Activated B cell treated with CpG ODN at 0.5 μM for 24 hours (primary cell): ENCODE measurements around the gene SENP1. TPM values are rescaled to one million over a fixed set of nuclear protein-coding genes. Genes with fewer than 3 reads are reported as not detected.

Source experiments
- ATAC-seq: fragments of 200-7000 bp; cut with Tn5 transposase; one replicate; pipeline ENCODE4 v1.10.0; 2021; ENCODE audit warnings: low read depth, mild to moderate bottlenecking, moderate library complexity
- CTCF ChIA-PET: fragments of 350-600 bp; sonication (Branson Sonifier 250); formaldehyde crosslinking; loops from one replicate; lab custom pipeline; 2021; ENCODE audit warnings: antibody characterized with exemption; lab: Charles Lee
- POLR2A ChIA-PET: fragments of 350-600 bp; sonication (Branson Sonifier 250); formaldehyde crosslinking; loops from one replicate; lab custom pipeline; 2021; ENCODE audit warnings: antibody characterized with exemption; lab: Charles Lee
- DNase-seq: peaks from one replicate; pipeline ENCODE4 v3.0.0; 2022
- H3K27ac Mint-ChIP-seq: one replicate; pipeline ENCODE4 v1.8.0; 2020; ENCODE audit warnings: mixed read lengths
- H3K27me3 Mint-ChIP-seq: one replicate; pipeline ENCODE4 v1.8.0; 2021; ENCODE audit warnings: mixed read lengths
- H3K36me3 Mint-ChIP-seq: one replicate; pipeline ENCODE4 v1.8.0; 2021; ENCODE audit warnings: low read depth, mixed read lengths
- H3K4me1 Mint-ChIP-seq: one replicate; pipeline ENCODE4 v1.8.0; 2021; ENCODE audit warnings: mixed read lengths
- H3K4me3 Mint-ChIP-seq: one replicate; pipeline ENCODE4 v1.8.0; 2020; ENCODE audit warnings: mild to moderate bottlenecking, mixed read lengths
- H3K9me3 Mint-ChIP-seq: one replicate; pipeline ENCODE4 v1.8.0; 2020; ENCODE audit warnings: mixed read lengths
- intact Hi-C: fragments of 100-400 bp; cut with micrococcal nuclease; formaldehyde crosslinking; loops from one replicate; pipeline ENCODE4 v1.15.1; 2024
- total RNA-seq: library from RNA; stranded (reverse); gene quantifications from 2 replicates; pipeline ENCODE4 v1.2.3, GENCODE V29; 2022
- TF ChIP-seq, protein P1 (sequence below): fragments of 200-600 bp; IDR thresholded peaks from one replicate; pipeline ENCODE4 v1.8.0; 2022; ENCODE audit warnings: antibody characterized with exemption, mild to moderate bottlenecking

Gene SENP1
- total RNA-seq, 1 donor from 2014 or later: 43.2 TPM

DNA sequence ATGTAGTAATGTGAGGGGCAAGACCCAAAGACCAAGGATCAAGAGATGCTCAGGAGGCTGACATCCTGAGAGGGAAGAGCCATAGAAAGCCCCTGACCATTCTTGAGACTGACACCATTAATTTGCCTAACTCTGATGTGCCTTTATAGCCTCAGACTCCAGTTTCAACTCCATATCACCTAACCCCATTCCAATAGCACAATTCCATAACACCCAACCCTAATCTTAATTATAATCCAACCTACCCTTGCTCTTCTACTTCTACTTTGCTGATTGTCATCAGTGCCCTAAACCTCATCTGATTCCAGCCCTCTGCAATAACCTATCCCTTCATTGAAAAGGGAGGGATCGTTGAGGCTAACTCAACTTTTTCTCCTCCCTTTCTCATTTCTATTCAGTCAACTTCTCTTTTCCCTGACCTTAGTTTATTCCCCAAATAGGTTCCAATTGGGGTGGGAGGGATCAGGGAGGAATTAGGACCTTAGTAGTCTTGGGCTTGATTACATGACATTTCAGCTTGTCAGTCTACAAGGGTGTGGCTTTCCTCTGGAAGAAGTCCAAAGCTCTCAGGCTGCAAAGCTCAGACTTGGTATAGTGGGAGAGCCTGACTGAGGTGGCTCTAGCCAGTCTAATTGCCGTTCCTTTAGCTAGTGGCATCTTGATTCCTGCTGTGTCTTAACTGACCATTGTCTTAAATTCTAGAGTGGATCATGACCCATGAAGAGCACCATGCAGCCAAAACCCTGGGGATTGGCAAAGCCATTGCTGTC lies 16.4 kb upstream of the SENP1 start:
- intact Hi-C loops: no loop called here
- CTCF ChIA-PET: no interaction called here
- Mint-ChIP-seq H3K4me1 (peaks cover 21% of the 10 kb centered on the region), H3K27me3 (no peaks in the 10 kb centered on the region), H3K9me3 (no peaks in the 10 kb centered on the region), H3K4me3 (no peak overlapping the region), H3K27ac (no peak overlapping the region), H3K36me3 (peaks cover 40% of the 10 kb centered on the region)
- TF ChIP-seq, protein P1, sequence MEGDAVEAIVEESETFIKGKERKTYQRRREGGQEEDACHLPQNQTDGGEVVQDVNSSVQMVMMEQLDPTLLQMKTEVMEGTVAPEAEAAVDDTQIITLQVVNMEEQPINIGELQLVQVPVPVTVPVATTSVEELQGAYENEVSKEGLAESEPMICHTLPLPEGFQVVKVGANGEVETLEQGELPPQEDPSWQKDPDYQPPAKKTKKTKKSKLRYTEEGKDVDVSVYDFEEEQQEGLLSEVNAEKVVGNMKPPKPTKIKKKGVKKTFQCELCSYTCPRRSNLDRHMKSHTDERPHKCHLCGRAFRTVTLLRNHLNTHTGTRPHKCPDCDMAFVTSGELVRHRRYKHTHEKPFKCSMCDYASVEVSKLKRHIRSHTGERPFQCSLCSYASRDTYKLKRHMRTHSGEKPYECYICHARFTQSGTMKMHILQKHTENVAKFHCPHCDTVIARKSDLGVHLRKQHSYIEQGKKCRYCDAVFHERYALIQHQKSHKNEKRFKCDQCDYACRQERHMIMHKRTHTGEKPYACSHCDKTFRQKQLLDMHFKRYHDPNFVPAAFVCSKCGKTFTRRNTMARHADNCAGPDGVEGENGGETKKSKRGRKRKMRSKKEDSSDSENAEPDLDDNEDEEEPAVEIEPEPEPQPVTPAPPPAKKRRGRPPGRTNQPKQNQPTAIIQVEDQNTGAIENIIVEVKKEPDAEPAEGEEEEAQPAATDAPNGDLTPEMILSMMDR: no peak
- ATAC-seq: no peak
- no peak for DNase-seq
- POLR2A ChIA-PET: no interaction called here

DNA sequence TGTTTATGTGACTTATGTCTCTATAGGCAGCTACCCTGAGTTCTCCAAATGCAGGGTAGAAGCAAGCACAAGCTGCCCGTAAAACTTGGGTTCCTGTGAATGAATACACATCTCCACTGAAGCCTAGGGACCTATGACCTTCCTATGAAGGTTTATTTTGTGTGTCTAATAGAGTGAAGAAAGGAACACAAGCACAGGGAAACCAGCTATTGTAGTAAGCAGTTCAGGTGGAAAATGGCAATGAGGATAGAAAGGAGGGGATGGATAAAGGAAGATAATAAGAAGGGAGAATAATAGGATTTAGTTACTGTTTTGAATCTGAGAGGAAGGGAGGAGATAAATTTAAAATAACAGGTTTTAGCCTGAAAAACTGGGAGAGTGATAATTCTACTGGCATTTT lies 15.6 kb upstream of the SENP1 start:
- ATAC-seq: no peak
- peaks cover 21% of the 10 kb centered on the region for H3K4me1 Mint-ChIP-seq
- H3K27ac Mint-ChIP-seq: no peak overlapping the region
- TF ChIP-seq, protein P1: no peak
- H3K36me3 Mint-ChIP-seq: peaks cover 34% of the 10 kb centered on the region
- intact Hi-C loops: no loop called here
- POLR2A ChIA-PET: no interaction called here
- H3K9me3 Mint-ChIP-seq: no peaks in the 10 kb centered on the region
- no peak overlapping the region for H3K4me3 Mint-ChIP-seq
- no peaks in the 10 kb centered on the region for H3K27me3 Mint-ChIP-seq
- DNase-seq: no peak
- CTCF ChIA-PET: interaction anchor here (0.6 kb wide), 1 partner anchor 497 kb away, joined by 3 read pairs; no protein-coding TSS in a partner anchor

GRCh38 chr12:48119834-48120195 lies 13.9 kb upstream of the SENP1 start:
- H3K4me3 Mint-ChIP-seq: peak overlapping the region; percentile 99
- no peak for DNase-seq
- no peaks in the 10 kb centered on the region for H3K9me3 Mint-ChIP-seq
- no peaks in the 10 kb centered on the region for H3K27me3 Mint-ChIP-seq
- H3K36me3 Mint-ChIP-seq: peaks cover 22% of the 10 kb centered on the region
- TF ChIP-seq, protein P1: no peak
- peak overlapping the region; percentile 87 for H3K27ac Mint-ChIP-seq
- CTCF ChIA-PET: interaction anchor here (1.0 to 1.3 kb wide), 2 partner anchors 13 to 36 kb away, joined by 3 to 5 read pairs; partner anchors contain the start of gene SENP1
- intact Hi-C loops: loop anchor here (1.0 kb wide), 2 partner anchors 14 to 37 kb away; partner anchors contain the start of genes ASB8 and SENP1
- ATAC-seq: no peak
- H3K4me1 Mint-ChIP-seq: peaks cover 21% of the 10 kb centered on the region
- POLR2A ChIA-PET: interaction anchor here (0.6 to 2.2 kb wide), 5 partner anchors 14 to 79 kb away, joined by 4 to 26 read pairs (median 6); partner anchors contain the start of genes ASB8 and SENP1

DNA sequence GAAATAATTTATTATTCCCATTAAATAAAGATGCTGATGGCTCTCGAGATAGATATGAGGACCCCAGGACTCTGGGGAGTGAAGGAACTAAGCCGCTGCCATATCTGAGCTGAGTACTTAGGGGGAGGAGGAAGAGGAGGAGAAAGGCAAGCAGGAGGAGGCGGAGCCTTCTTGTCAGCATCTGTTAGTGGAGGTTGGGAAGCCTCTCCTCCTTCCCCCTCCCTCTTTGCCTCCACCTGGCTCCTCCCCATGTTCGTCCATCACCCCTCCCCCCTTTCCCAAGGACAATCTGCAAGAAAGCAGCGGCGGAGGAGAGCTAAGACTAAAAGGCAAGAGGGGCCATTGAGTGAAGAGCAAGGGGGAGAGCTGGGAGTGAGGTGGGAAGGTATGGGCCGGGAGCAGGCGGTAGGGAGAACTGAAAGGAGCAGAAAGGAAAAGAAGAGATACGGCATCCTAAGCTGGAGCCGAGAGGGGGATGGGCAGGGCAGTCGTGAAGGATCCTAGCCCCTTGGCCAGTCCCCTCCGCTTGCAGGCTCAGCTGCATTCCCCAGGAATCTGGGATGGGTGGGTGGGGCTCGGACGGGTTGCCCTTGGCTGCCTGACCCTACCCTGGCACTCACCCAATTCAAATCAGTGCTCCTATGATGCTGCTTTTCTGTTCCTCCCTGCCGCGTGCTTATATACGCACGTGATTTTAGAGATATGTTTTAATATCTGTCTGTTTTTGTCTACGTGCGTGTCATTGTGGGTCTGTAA lies 13.4 kb upstream of the SENP1 start, which contains the start of gene PFKM:
TSS of gene PFKM (plus strand) at position 287 of the 756 bp plus-strand sequence. CDS start 3,411 bp downstream, outside the sequence.
- intact Hi-C loops: loop anchor here (1.0 kb wide), 2 partner anchors 13 to 38 kb away; partner anchors contain the start of genes ASB8 and SENP1
- TF ChIP-seq, protein P1: no peak
- H3K4me3 Mint-ChIP-seq: peak within 1 kb of the TSS; percentile 99

More for the DNA sequence above, 13.4 kb upstream of the SENP1 start, which contains the start of gene PFKM:
- peak; percentile 97 for ATAC-seq
- peaks cover 21% of the 10 kb centered on the region for H3K4me1 Mint-ChIP-seq
- no peaks in the 10 kb centered on the region for H3K9me3 Mint-ChIP-seq
- POLR2A ChIA-PET: interaction anchor here (0.6 to 2.2 kb wide), 7 partner anchors 13 to 302 kb away, joined by 4 to 26 read pairs (median 6); partner anchors contain the start of genes ASB8 and SENP1
- H3K36me3 Mint-ChIP-seq: peaks cover 17% of the 10 kb centered on the region
- H3K27me3 Mint-ChIP-seq: no peaks in the 10 kb centered on the region
- peak; percentile 43 for DNase-seq
- CTCF ChIA-PET: interaction anchor here (0.8 to 1.3 kb wide), 3 partner anchors 13 to 39 kb away, joined by 3 to 5 read pairs (median 3); partner anchors contain the start of gene SENP1
- H3K27ac Mint-ChIP-seq: peak within 1 kb of the TSS; percentile 87
